GM12801 (cell line): ENCODE measurements around the gene MTHFD1L.

Experiments used
- CTCF ChIP-seq: IDR thresholded peaks from one replicate; pipeline ENCODE4 v1.5.1; 2011; ENCODE audit warnings: control low read depth; ENCODE audit not compliant: insufficient read length; ENCODE audit errors: extremely low read depth

The MTHFD1L gene

DNA sequence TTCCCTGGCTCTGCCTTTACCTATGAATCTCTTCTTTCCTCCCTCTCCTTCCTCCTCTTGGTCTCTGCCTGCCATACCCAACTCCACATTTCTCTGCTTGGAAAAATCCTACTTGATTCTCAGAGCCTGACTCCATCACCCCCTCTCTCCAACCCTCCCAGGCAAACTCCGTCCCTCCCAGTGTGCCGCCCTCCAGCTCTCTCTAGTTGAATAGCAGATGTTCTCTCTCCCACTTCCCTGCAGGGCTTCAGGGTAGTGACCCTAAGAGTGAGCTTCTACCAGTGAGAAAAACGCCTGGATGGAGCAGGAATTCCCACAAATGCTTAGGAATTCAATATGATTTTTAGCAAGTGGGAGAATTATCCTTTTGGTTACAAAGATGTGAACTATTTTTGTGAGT, 141.6 kb downstream of the MTHFD1L start:
- no peak for TF ChIP-seq CTCF

DNA sequence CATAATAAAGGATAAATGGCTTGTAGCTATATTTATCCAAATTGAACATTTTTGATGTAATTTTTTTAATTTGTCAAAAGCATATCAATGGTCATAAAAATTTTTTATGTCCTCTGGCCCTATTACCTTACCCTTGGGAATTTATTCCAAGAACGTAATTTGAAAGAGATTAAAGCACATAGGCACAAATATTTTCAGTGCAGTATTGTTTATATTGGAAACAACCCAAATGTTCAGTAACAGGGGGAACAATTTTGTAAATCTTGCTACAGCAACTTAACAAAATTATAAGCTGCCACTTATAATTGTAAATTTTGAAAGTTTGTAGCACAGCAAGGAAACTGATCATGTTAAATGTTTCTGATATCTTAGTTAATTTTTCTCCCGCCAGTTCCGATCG, 142.4 kb downstream of the MTHFD1L start:
- no peak for TF ChIP-seq CTCF

- TF ChIP-seq CTCF: no peak
Observed at GRCh38 chr6:151008425-151008824, 142.9 kb downstream of the MTHFD1L start.

DNA sequence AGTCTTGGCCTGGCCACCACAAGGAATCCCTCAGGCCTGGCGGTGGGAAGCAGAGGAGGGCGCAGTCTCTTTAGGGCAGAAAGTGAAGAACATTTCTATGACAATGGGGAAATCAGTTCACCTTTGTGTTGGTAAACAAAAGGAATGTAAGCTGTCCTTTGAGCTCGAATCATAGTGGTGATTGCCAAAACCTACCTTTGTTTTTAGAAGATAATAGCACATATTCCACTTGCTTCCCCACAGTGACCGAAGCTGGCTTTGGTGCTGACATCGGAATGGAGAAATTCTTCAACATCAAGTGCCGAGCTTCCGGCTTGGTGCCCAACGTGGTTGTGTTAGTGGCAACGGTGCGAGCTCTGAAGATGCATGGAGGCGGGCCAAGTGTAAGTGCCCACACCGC, 144.1 kb downstream of the MTHFD1L start:
- no peak for TF ChIP-seq CTCF

- TF ChIP-seq CTCF: no peak
Observed at GRCh38 chr6:151010071-151010470, 144.6 kb downstream of the MTHFD1L start.

DNA sequence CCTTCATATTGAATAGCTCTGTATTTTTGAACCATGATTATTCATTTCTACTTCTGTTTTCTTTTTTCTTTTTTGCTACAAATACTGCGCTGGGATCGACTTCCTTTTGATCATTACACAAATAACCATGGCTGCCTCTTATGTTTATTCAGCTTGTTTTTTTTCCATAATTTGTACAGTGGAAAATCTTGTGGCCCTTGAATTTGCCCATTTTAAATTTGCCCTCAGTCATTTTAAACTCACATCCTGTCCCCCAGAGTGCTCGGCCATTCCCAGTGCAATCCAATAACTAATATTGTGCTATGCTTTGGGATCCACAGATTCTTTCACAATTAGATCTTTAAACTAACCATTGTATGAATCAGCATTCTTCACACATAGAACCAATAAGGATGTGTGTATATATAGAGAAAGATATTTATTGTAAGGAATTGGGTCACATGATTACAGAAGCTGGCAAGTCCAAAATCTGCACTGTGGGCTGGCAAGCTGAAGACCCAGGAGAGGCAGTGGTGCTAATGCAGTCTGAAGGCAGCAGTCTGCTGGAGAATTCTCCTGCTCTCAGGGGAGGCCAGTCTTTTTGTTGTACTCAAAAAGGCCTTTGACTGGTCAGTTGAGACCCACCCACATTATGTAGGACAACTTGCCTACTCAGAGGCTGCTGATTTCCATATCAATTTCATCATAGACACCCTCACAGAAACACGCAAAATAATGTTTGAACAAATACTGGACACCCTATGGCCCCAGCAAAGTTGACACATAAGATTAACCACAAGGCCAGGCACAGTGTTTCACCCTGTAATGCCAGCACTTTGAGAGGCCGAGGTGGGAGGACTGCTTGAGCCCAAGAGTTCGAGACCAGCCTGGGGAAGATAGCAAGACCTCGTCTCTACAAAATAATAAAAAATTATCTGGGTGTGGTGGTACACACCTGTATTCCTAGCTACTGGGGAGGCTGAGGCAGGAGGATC, 147.1 kb downstream of the MTHFD1L start:
- TF ChIP-seq CTCF: no peak

GRCh38 chr6:151014404-151015100, 149.1 kb downstream of the MTHFD1L start:
- peak; percentile 41 for TF ChIP-seq CTCF
